Measurements from ENCODE around the gene VAV1.

DNA sequence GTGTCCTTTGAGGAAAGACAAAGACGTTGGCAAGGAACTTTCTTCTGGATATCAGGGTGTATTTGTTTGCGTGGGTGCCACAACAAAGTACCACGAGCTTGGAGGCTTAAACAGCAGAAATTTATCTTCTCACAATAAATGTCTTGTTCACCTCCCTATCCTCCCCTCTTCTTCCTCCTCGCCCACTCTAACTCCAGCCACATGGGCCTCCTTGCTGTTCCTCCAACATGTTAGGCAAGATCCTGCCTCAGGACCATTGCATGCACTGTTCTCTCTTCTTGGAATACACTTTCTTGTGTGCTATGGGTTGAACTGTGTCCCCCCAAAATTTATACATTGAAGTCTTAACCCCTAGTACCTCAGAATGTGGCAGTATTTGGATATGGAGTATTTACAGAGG lies 45.7 kb downstream of the VAV1 start:
- TF ChIP-seq, protein P1, sequence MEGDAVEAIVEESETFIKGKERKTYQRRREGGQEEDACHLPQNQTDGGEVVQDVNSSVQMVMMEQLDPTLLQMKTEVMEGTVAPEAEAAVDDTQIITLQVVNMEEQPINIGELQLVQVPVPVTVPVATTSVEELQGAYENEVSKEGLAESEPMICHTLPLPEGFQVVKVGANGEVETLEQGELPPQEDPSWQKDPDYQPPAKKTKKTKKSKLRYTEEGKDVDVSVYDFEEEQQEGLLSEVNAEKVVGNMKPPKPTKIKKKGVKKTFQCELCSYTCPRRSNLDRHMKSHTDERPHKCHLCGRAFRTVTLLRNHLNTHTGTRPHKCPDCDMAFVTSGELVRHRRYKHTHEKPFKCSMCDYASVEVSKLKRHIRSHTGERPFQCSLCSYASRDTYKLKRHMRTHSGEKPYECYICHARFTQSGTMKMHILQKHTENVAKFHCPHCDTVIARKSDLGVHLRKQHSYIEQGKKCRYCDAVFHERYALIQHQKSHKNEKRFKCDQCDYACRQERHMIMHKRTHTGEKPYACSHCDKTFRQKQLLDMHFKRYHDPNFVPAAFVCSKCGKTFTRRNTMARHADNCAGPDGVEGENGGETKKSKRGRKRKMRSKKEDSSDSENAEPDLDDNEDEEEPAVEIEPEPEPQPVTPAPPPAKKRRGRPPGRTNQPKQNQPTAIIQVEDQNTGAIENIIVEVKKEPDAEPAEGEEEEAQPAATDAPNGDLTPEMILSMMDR (conservative IDR thresholded peaks at IDR 0.05) = no peak
- no peak for TF ChIP-seq ZFX (IDR thresholded peaks at IDR 0.05)

Data from C4-2B (cell line).